H1 (cell line): ENCODE data around the gene SLC7A8. TPM values are rescaled to one million over a fixed set of nuclear protein-coding genes. Genes with fewer than 3 reads are reported as not detected.

Source experiments
- CTCF ChIA-PET: fragments of 300-600 bp; sonication (Branson Sonifier 250); formaldehyde crosslinking; loops from one replicate; lab custom pipeline; 2021; ENCODE audit not compliant: partially characterized antibody; lab: Charles Lee
- POLR2A ChIA-PET: fragments of 300-600 bp; sonication (Branson Sonifier 250); formaldehyde crosslinking; loops from one replicate; lab custom pipeline; 2021; ENCODE audit warnings: inconsistent platforms; ENCODE audit not compliant: partially characterized antibody; lab: Charles Lee
- DNase-seq, 2 experiments: peaks; one replicate each; pipeline versions ENCODE4 v3.0.0 to v3.0.0-alpha.2; 2010 to 2022; ENCODE audit warnings: low spot score in 2 of 2, low read depth in 1 of 2, mixed read lengths in 1 of 2
- FAIRE-seq: peaks from 2 replicates; lab custom pipeline; 2011; peaks lifted over from hg19 to GRCh38; lab: Jason Lieb, UNC
- H2AFZ ChIP-seq: 2 replicates; pipeline ENCODE4 v1.8.1; 2012; ENCODE audit warnings: low read length, inconsistent platforms
- H2AK5ac ChIP-seq: 2 replicates; pipeline ENCODE4 v1.6.1; 2013; ENCODE audit warnings: low read depth, low read length
- H2BK120ac ChIP-seq: replicated peaks from 2 replicates; pipeline ENCODE3; 2013; ENCODE audit warnings: low read depth, low read length, inconsistent platforms
- H2BK12ac ChIP-seq: 2 replicates; pipeline ENCODE4 v1.6.1; 2013; ENCODE audit warnings: low read depth, low read length
- H2BK15ac ChIP-seq: 2 replicates; pipeline ENCODE4 v1.6.1; 2013; ENCODE audit warnings: low read length
- H2BK20ac ChIP-seq: 2 replicates; pipeline ENCODE4 v1.6.1; 2013; ENCODE audit warnings: low read length
- H2BK5ac ChIP-seq: 2 replicates; pipeline ENCODE4 v1.6.1; 2013; ENCODE audit warnings: low read depth, low read length
- H3K14ac ChIP-seq: 2 replicates; pipeline ENCODE4 v1.6.1; 2013; ENCODE audit warnings: inconsistent platforms; ENCODE audit not compliant: insufficient read length
- H3K18ac ChIP-seq: 2 replicates; pipeline ENCODE4 v1.6.1; 2013; ENCODE audit warnings: low read length; ENCODE audit errors: extremely low read depth
- H3K23ac ChIP-seq: 2 replicates; pipeline ENCODE4 v1.6.1; 2013; ENCODE audit warnings: inconsistent platforms; ENCODE audit not compliant: insufficient read length
- H3K23me2 ChIP-seq: 2 replicates; pipeline ENCODE4 v1.6.1; 2013; ENCODE audit warnings: low read depth, low read length
- H3K27ac ChIP-seq: 2 replicates; pipeline ENCODE4 v1.6.1; 2011; ENCODE audit warnings: low read depth, low read length, inconsistent platforms
- H3K27me3 ChIP-seq, 4 experiments: replicated peaks in 1 of 4; 1 replicate in 1 of 4; 2 replicates in 3 of 4; pipeline versions ENCODE4 v1.6.1 to v1.8.1; 2011 to 2013; ENCODE audit warnings: low read length in 3 of 4, mild to moderate bottlenecking in 3 of 4, inconsistent platforms in 2 of 4, mixed read lengths in 2 of 4, moderate library complexity in 1 of 4; ENCODE audit not compliant: control insufficient read depth in 3 of 4, insufficient read depth in 3 of 4; ENCODE audit errors: extremely low read depth in 1 of 4
- H3K36me3 ChIP-seq, 4 experiments: 2 replicates each; pipeline versions ENCODE4 v1.6.1 to v1.8.1; 2011 to 2013; ENCODE audit warnings: mild to moderate bottlenecking in 4 of 4, low read length in 3 of 4, moderate library complexity in 2 of 4, control low read depth in 1 of 4, inconsistent platforms in 1 of 4; ENCODE audit not compliant: insufficient read depth in 4 of 4, control insufficient read depth in 2 of 4
- H3K4ac ChIP-seq: replicated peaks from 2 replicates; pipeline ENCODE3; 2013; ENCODE audit warnings: low read length, low read depth, mixed read lengths, inconsistent platforms; ENCODE audit not compliant: insufficient read length
- H3K4me1 ChIP-seq, 4 experiments: replicated peaks in 1 of 4; 1 replicate in 1 of 4; 2 replicates in 3 of 4; pipeline versions ENCODE4 v1.6.1 to v1.8.1; 2011 to 2013; ENCODE audit warnings: low read length in 3 of 4, inconsistent platforms in 2 of 4, mixed read lengths in 1 of 4; ENCODE audit not compliant: insufficient read depth in 4 of 4, control insufficient read depth in 3 of 4
- H3K4me2 ChIP-seq, 2 experiments: 2 replicates each; pipeline versions ENCODE4 v1.6.1 to v1.8.1; 2011 to 2013; ENCODE audit warnings: low read depth in 2 of 2, low read length in 2 of 2, control low read depth in 1 of 2, inconsistent platforms in 1 of 2, mild to moderate bottlenecking in 1 of 2; ENCODE audit not compliant: insufficient read depth in 1 of 2
- H3K4me3 ChIP-seq, 4 experiments: fragments of 200-600, 300-600 bp in 1 of 4; sonication (generic), shearing (Covaris generic), sonication (Bioruptor Twin) in 1 of 4; 2 replicates each; pipeline versions ENCODE4 v1.5.1 to v1.8.1; 2011 to 2016; ENCODE audit warnings: low read length in 4 of 4, low read depth in 3 of 4, control low read depth in 2 of 4, inconsistent platforms in 2 of 4, mild to moderate bottlenecking in 2 of 4, mixed read lengths in 1 of 4, moderate library complexity in 1 of 4; ENCODE audit not compliant: insufficient read depth in 2 of 4; ENCODE audit errors: extremely low read depth in 1 of 4
- H3K56ac ChIP-seq: replicated peaks from 2 replicates; pipeline ENCODE3; 2013; ENCODE audit warnings: low read depth, mild to moderate bottlenecking, mixed read lengths, low read length, inconsistent platforms; ENCODE audit not compliant: insufficient read length
- H3K79me1 ChIP-seq: 2 replicates; pipeline ENCODE4 v1.6.1; 2013; ENCODE audit warnings: low read depth, low read length, control low read depth
- H3K79me2 ChIP-seq, 2 experiments: 2 replicates each; pipeline versions ENCODE4 v1.6.1 to v1.8.1; 2012 to 2013; ENCODE audit warnings: low read length in 2 of 2, mild to moderate bottlenecking in 2 of 2, inconsistent platforms in 1 of 2; ENCODE audit not compliant: insufficient read depth in 2 of 2, control insufficient read depth in 1 of 2
- H3K9ac ChIP-seq, 4 experiments: replicated peaks in 1 of 4; 1 replicate in 1 of 4; 2 replicates in 3 of 4; pipeline versions ENCODE4 v1.6.1 to v1.8.1; 2011 to 2013; ENCODE audit warnings: low read depth in 3 of 4, low read length in 3 of 4, control low read depth in 2 of 4, mild to moderate bottlenecking in 2 of 4, moderate library complexity in 2 of 4, inconsistent platforms in 1 of 4; ENCODE audit errors: extremely low read depth in 1 of 4
- H3K9me3 ChIP-seq, 2 experiments: 2 replicates each; pipeline versions ENCODE4 v1.6.1 to v1.8.1; 2012 to 2013; ENCODE audit warnings: mild to moderate bottlenecking in 2 of 2, moderate library complexity in 2 of 2, control low read depth in 1 of 2, inconsistent platforms in 1 of 2, low read depth in 1 of 2, low read length in 1 of 2, mixed read lengths in 1 of 2; ENCODE audit not compliant: insufficient read depth in 2 of 2
- H4K20me1 ChIP-seq, 2 experiments: replicated peaks in 1 of 2; 2 replicates each; pipeline versions ENCODE3 to v1.8.1; 2011 to 2013; ENCODE audit warnings: inconsistent platforms in 2 of 2, low read length in 2 of 2, mild to moderate bottlenecking in 1 of 2; ENCODE audit not compliant: insufficient read depth in 2 of 2, control insufficient read depth in 1 of 2
- H4K5ac ChIP-seq: 2 replicates; pipeline ENCODE4 v1.6.1; 2013; ENCODE audit warnings: low read length, low read depth, mixed read lengths, inconsistent platforms; ENCODE audit not compliant: insufficient read length
- H4K8ac ChIP-seq: 2 replicates; pipeline ENCODE4 v1.8.0; 2013; ENCODE audit warnings: mild to moderate bottlenecking, moderate library complexity, low read length, inconsistent platforms; ENCODE audit not compliant: insufficient read depth; ENCODE audit errors: extremely low read depth
- H4K91ac ChIP-seq: replicated peaks from 2 replicates; pipeline ENCODE3; 2013; ENCODE audit warnings: low read length, mixed read lengths, inconsistent platforms; ENCODE audit not compliant: insufficient read length
- ASH2L ChIP-seq: fragments of 200-600, 300-600 bp; sonication (generic); IDR thresholded peaks from one replicate; pipeline ENCODE4 v1.7.1; 2017; ENCODE audit warnings: low read length
- EGR1 ChIP-seq: IDR thresholded peaks from 2 replicates; pipeline ENCODE4 v1.6.1; 2011; ENCODE audit warnings: low read depth, low read length, borderline replicate concordance
- EZH2 ChIP-seq: fragments of 200-600 bp; sonication (generic); IDR thresholded peaks from 2 replicates; pipeline ENCODE4 v1.7.1; 2012; ENCODE audit warnings: low read depth, mild to moderate bottlenecking, moderate library complexity, low read length, inconsistent platforms; ENCODE audit not compliant: severe bottlenecking
- JUND ChIP-seq: IDR thresholded peaks from 2 replicates; pipeline ENCODE4 v1.6.1; 2011; ENCODE audit warnings: mild to moderate bottlenecking, improper control_type of control experiment, low read length
- MAFK ChIP-seq: IDR thresholded peaks from 2 replicates; pipeline ENCODE4 v1.6.1; 2012; ENCODE audit warnings: low read depth, mild to moderate bottlenecking, improper control_type of control experiment, low read length
- NRF1 ChIP-seq: IDR thresholded peaks from 2 replicates; pipeline ENCODE4 v1.6.1; 2011; ENCODE audit warnings: mild to moderate bottlenecking, low read depth, low read length, improper control_type of control experiment
- RXRA ChIP-seq: IDR thresholded peaks from 2 replicates; pipeline ENCODE4 v1.6.1; 2011; ENCODE audit warnings: low read depth, mild to moderate bottlenecking, low read length, moderate library complexity; ENCODE audit not compliant: insufficient read depth
- SIN3A ChIP-seq, 2 experiments: IDR thresholded peaks in 1 of 2; conservative IDR thresholded peaks in 1 of 2; 2 replicates each; pipeline ENCODE4 v1.6.1; 2011 to 2012; ENCODE audit warnings: low read length in 2 of 2, improper control_type of control experiment in 1 of 2, low read depth in 1 of 2, mild to moderate bottlenecking in 1 of 2
- SP1 ChIP-seq: IDR thresholded peaks from 2 replicates; pipeline ENCODE4 v1.6.1; 2011; ENCODE audit warnings: low read depth, low read length
- TAF1 ChIP-seq: IDR thresholded peaks from 2 replicates; pipeline ENCODE4 v1.6.1; 2011; ENCODE audit warnings: mild to moderate bottlenecking, low read depth, low read length
- TCF12 ChIP-seq: IDR thresholded peaks from 2 replicates; pipeline ENCODE4 v1.6.1; 2011; ENCODE audit warnings: low read depth, mild to moderate bottlenecking, low read length
- WGBS, 2 experiments: shearing (Covaris generic) in 1 of 2; methylation state at CpG; one replicate each; pipeline versions ENCODE4 v1.1.6 to v1.1.7; 2013 to 2015; ENCODE audit warnings: low lambda C conversion rate in 2 of 2, mixed read lengths in 2 of 2, inconsistent platforms in 1 of 2, low coverage in 1 of 2, missing lambda C conversion rate in 1 of 2; ENCODE audit not compliant: insufficient replicate concordance in 2 of 2, insufficient coverage in 1 of 2, insufficient read length in 1 of 2; ENCODE audit errors: extremely low coverage in 1 of 2, missing lambda C conversion rate in 1 of 2; 5-methylcytosine and 5-hydroxymethylcytosine counted together
- polyA plus RNA-seq, 7 experiments: library from polyadenylated mRNA; depleted of rRNA in 3 of 7; stranded (reverse) in 5 of 7; unstranded in 2 of 7; fragments of >200 nt in 5 of 7; fragments of 200-250 nt in 2 of 7; gene quantifications; 1 replicate in 5 of 7; 2 replicates in 1 of 7; 4 replicates in 1 of 7; pipeline versions ENCODE4 v1.2.1 to v1.2.3, GENCODE V29; 2011 to 2013; ENCODE audit warnings: missing spikeins in 2 of 7, mixed read lengths in 2 of 7
- total RNA-seq: library from RNA; stranded (reverse); fragmentation: NEBNext Ultra II Directional; extraction: Animal tissue kit (Norgen Biotek cat#: 25700); gene quantifications from 2 replicates; pipeline ENCODE4 v1.2.1, GENCODE V29; 2021
- TF ChIP-seq, protein P1 (sequence below): IDR thresholded peaks from 2 replicates; pipeline ENCODE4 v1.6.1; 2012; ENCODE audit warnings: inconsistent platforms
- TF ChIP-seq, protein P2 (sequence below): IDR thresholded peaks from 2 replicates; pipeline ENCODE4 v1.6.1; 2011; ENCODE audit warnings: low read length, improper control_type of control experiment

The SLC7A8 gene
- total and polyA plus RNA-seq, 2 of the 8 experiments (the other 6 are each of a cell fraction or from before 2014, with no cell fraction given) = 182 to 204 TPM

DNA sequence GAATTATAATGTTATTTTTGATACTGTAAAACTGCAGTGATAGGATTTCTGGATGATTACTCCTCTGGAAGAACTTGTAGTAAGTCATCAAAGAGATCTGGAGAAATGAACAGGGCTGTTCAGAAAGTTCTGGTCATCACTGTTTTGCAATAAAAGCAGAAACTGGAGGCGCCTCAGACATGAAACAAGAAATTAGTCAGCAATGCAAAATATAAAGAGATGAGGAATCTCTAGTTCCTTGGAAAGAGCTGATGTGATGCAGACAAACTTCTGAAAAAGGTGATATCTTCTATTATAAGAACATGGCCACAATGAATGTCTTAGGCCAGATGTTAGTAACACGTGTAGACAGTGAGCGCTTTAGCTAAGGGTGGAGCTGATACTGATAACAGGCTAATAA lies 98.0 kb downstream of the SLC7A8 start:
- no peak overlapping the region for H3K14ac ChIP-seq
- H3K18ac ChIP-seq = no peak overlapping the region
- H2BK5ac ChIP-seq = no peak overlapping the region
- no peaks in the 10 kb centered on the region for H3K23me2 ChIP-seq
- H3K9ac ChIP-seq = no peak overlapping the region
- H2BK12ac ChIP-seq = no peak overlapping the region
- H3K23ac ChIP-seq = no peak overlapping the region
- DNase-seq (no peak), FAIRE-seq (no peak)
- H2AFZ ChIP-seq = no peak overlapping the region
- H3K27me3 ChIP-seq = no peaks in the 10 kb centered on the region
- no peak overlapping the region for H3K4me2 ChIP-seq
- no peak overlapping the region for H2BK20ac ChIP-seq
- no peak overlapping the region for H4K5ac ChIP-seq
- no peak overlapping the region for H3K4me3 ChIP-seq
- H3K36me3 ChIP-seq = peaks cover 15 to 89% (median 56%) of the 10 kb centered on the region in 4 experiments
- H2BK120ac ChIP-seq = no peak overlapping the region
- H4K91ac ChIP-seq = no peak overlapping the region
- no peak overlapping the region for H4K8ac ChIP-seq
- no peaks in the 10 kb centered on the region for H3K79me1 ChIP-seq
- peaks cover 0 to 8% of the 10 kb centered on the region in 2 experiments; a peak in 1 of 4 replicates for H3K79me2 ChIP-seq
- H3K56ac ChIP-seq = no peak overlapping the region
- H4K20me1 ChIP-seq = peaks cover 0 to under 1% of the 10 kb centered on the region in 2 experiments
- 97% methylated on average over 3 of the region's 3 CpGs; no CpG with 5 or more reads in 1 of the 2 experiments for WGBS, 2 experiments
- H3K4me1 ChIP-seq = no peaks in the 10 kb centered on the region
- no peak overlapping the region for H3K27ac ChIP-seq
- no peak overlapping the region for H2AK5ac ChIP-seq
- POLR2A ChIA-PET = interaction anchor here (0.6 to 5.1 kb wide), 6 partner anchors 9 to 113 kb away, joined by 3 to 24 read pairs (median 4); partner anchors contain the start of genes ACIN1 and C14orf119
- H3K4ac ChIP-seq = no peak overlapping the region
- no peaks in the 10 kb centered on the region for H3K9me3 ChIP-seq
- H2BK15ac ChIP-seq = no peak overlapping the region
- CTCF ChIA-PET = interaction anchor here (0.8 to 3.8 kb wide), 7 partner anchors 8 to 89 kb away, joined by 3 to 18 read pairs (median 5); no protein-coding TSS in a partner anchor
- TF ChIP-seq MAFK (no peak), EGR1 (no peak), TCF12 (no peak), SIN3A (conservative IDR thresholded peaks at IDR 0.05 in 1 of 2, IDR thresholded peaks at IDR 0.05 in 1 of 2; ENCODE audit: low read depth in 1 of 2, low read length in 2 of 2) (no peak), EZH2 (no peak), TAF1 (no peak), NRF1 (no peak), JUND (no peak), RXRA (no peak), ASH2L (no peak), SP1 (no peak)
- TF ChIP-seq, protein P1, sequence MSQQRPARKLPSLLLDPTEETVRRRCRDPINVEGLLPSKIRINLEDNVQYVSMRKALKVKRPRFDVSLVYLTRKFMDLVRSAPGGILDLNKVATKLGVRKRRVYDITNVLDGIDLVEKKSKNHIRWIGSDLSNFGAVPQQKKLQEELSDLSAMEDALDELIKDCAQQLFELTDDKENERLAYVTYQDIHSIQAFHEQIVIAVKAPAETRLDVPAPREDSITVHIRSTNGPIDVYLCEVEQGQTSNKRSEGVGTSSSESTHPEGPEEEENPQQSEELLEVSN = no peak
- TF ChIP-seq, protein P2, sequence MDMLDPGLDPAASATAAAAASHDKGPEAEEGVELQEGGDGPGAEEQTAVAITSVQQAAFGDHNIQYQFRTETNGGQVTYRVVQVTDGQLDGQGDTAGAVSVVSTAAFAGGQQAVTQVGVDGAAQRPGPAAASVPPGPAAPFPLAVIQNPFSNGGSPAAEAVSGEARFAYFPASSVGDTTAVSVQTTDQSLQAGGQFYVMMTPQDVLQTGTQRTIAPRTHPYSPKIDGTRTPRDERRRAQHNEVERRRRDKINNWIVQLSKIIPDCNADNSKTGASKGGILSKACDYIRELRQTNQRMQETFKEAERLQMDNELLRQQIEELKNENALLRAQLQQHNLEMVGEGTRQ = no peak
